Measurements from ENCODE around the gene RAB11FIP3. TPM values are rescaled to one million over a fixed set of nuclear protein-coding genes. Genes with fewer than 3 reads are reported as not detected.
A peak's percentile ranks its signal among the peaks of the same experiment; 100 is the strongest.
"Not testable (repeated sequence)": the region's sequence is repeated elsewhere in the genome, so short reads cannot be mapped to it uniquely, and the experiment has no call there.

Gene RAB11FIP3, protein sequence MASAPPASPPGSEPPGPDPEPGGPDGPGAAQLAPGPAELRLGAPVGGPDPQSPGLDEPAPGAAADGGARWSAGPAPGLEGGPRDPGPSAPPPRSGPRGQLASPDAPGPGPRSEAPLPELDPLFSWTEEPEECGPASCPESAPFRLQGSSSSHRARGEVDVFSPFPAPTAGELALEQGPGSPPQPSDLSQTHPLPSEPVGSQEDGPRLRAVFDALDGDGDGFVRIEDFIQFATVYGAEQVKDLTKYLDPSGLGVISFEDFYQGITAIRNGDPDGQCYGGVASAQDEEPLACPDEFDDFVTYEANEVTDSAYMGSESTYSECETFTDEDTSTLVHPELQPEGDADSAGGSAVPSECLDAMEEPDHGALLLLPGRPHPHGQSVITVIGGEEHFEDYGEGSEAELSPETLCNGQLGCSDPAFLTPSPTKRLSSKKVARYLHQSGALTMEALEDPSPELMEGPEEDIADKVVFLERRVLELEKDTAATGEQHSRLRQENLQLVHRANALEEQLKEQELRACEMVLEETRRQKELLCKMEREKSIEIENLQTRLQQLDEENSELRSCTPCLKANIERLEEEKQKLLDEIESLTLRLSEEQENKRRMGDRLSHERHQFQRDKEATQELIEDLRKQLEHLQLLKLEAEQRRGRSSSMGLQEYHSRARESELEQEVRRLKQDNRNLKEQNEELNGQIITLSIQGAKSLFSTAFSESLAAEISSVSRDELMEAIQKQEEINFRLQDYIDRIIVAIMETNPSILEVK
- 56.0 TPM for total RNA-seq

DNA sequence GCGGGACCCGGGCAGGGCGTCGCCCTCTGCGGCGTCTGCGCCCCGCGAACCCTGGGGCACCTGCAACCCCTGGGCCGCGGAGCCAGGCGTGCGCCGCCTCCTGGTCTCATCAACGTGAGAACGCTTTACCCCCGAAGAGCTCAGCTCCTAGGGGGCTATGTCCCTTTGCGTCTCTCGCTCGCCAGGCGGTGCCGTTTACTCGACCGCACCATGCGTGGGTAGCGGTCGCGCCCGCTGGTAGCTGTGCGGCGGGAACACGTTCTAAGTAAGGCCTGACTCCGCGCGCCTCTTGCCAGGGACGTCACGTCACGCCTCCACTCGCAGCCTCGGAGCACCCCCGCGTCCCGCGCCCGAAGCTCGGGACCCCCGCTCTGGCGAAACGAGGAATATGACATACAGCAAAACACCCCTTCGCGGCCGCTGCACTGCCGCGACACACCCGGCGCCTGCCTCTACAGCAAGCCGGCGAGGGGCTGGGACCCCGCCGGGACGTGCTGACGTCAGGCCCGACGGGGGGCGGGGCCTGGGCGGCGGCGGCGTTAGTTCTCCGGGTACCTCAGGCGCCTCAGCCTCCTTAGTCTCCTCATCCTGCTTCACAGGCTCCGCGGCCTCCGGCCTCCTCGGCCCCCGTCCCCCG lies at the start of gene RAB11FIP3:
Gene RAB11FIP3 (plus strand): TSS at position 568 of the 637 bp plus-strand sequence. CDS start 358 bp downstream, outside the sequence.
- ATAC-seq (peak; percentile 91), DNase-seq (ENCODE audit: low spot score) (peak; percentile 88)
- intact Hi-C loops (cut with DNase I), result no loop called here

DNA sequence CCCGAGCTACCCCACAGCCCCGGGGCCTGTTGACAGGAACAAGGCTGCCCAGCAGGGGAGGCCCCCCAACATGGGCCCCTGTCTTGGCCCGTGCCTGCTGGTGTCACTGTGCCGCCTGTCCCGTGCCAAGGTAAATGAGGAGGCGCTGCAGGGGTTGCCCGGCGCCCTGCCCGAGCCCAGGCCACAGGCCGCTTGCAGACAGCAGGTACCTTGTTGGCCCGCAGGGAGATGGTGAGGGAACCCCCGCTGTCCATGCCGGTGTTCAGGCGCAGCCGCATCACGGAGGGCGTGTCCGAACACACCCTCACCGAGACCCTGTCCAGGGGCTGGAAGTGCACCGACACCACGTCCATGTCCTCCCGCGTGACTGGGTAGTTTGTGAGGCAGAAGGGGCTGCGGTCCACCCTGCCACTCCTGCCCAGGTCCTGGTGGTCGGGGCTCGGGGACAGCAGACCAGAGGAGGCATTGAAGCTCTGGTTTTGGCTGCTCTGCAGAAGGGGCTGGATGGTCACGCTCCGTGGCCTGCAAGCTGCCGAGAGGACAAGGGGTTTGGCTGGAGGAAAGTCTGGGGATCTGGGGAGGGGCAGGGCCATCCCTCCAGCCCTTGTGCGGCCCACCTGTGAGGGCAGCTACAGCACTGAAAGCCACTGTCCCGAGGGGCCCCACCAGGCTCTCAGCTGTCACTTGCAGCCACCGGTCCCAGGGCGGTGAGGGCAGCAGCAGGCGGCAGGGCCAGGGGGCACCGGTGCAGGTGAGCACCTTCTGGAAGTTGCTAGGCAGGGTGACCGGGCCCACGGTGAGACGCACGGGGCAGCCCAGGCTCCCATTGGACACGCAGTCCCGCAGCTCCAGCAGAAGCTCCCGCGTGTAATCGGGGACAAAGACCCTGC lies 49.3 kb upstream of the RAB11FIP3 start:
- ATAC-seq (no peak), DNase-seq (ENCODE audit: low spot score) (no peak)
- intact Hi-C loops (cut with DNase I), result no loop called here

DNA sequence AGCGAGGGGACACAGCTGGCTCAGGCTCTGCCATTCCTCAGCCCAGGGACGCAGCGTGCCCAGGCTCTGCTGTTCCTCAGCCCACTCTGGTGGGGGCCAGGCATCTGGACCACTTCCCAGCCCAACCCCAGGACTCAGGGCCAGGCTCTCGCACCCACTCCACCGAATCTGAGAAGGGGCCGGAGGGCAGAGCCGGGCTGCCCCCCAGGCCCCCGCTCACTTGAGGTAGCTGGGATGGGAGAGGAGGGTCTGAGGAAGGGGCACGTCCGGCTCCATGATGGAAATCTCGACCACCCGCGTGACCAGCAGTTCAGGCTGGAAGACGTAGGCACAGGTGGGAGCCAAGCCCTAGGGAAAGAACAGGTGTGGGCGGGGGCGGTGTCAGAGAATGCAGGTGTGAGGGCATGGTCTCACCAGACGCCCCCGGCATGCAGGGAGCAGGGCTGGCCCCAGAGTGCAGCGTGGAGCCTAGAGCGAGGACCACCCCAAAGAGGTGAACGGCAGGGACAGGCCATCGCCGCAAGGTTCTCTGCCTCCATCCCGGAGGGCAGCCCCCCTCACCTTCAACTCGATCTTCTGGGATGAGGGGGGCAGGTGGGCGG lies 48.5 kb upstream of the RAB11FIP3 start:
- intact Hi-C loops (cut with DNase I), result no loop called here
- no peak for DNase-seq (ENCODE audit: low spot score)
- ATAC-seq, result no peak

DNA sequence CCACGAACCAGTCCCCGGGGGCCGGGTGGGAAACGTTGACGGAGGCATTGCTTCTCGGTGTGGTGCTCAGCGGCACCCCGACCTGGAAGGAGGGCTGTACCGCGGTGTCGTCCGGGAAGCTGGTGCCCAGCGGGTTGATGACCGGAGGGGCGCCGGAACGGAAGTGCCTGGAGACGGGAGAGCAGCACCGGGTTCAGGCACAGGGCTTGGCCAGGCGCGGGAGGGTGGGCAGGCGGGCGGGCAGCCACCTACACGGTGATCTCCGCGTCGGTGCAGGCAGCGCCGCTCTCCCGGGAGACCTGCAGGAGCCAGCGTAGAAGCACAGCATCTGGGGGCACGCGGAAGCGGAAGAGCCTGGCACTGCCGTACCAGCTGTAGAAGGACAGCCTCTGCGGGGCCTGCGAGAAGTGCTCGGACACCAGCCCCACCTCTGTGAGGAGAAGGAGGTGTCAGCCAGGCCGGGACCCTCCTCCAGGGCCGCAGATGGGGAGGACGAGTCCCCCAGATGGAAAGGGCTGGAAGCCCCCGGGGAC lies 48.0 kb upstream of the RAB11FIP3 start:
- intact Hi-C loops (cut with DNase I), result no loop called here
- DNase-seq (ENCODE audit: low spot score) (no peak), ATAC-seq (no peak)

DNA sequence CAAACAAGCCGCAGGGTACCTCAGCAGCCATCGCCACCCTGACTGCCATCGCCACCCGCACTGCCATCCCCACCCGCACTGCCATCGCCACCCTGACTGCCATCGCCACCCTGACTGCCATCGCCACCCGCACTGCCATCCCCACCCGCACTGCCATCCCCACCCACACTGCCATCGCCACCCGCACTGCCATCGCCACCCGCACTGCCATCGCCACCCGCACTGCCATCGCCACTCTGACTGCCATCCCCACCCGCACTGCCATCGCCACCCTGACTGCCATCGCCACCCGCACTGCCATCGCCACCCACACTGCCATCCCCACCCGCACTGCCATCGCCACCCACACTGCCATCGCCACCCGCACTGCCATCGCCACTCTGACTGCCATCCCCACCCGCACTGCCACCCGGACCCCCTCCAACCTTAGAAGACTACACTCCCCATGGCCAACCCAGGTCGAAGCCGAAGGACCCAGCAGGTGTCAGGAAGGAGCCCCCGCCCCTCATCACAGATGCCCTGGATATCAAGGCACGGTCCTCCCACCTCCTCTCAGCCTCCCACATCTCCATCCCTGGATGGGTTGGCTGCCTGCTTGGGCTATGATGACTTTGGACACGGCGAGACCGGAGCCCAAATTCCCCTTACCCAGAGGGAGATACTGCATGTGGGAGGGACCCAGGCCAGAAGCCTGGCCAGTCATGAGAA lies 47.2 kb upstream of the RAB11FIP3 start:
- intact Hi-C loops (cut with DNase I); ATAC-seq; DNase-seq (ENCODE audit: low spot score): not testable (repeated sequence)

DNA sequence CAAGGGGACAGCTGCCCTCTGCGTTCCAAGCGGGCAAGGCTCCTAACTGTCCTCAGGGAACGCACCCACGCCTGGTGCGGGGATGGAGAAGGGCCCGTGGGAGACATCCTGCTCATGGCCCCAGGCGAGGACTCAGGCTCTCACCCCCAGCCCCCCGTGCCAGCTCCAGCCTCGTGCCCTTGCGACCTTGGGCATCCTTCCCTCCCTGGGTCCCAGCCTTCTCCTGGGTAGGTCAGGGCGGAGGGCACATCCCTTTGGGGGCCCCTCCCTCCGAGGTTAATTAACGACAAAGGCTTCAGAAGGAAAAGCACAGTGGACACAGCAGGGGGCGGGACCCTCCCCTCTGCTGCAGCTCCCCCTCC lies 46.6 kb upstream of the RAB11FIP3 start:
- peak; percentile 59 for DNase-seq (ENCODE audit: low spot score)
- no peak for ATAC-seq
- intact Hi-C loops (cut with DNase I), result no loop called here

DNA sequence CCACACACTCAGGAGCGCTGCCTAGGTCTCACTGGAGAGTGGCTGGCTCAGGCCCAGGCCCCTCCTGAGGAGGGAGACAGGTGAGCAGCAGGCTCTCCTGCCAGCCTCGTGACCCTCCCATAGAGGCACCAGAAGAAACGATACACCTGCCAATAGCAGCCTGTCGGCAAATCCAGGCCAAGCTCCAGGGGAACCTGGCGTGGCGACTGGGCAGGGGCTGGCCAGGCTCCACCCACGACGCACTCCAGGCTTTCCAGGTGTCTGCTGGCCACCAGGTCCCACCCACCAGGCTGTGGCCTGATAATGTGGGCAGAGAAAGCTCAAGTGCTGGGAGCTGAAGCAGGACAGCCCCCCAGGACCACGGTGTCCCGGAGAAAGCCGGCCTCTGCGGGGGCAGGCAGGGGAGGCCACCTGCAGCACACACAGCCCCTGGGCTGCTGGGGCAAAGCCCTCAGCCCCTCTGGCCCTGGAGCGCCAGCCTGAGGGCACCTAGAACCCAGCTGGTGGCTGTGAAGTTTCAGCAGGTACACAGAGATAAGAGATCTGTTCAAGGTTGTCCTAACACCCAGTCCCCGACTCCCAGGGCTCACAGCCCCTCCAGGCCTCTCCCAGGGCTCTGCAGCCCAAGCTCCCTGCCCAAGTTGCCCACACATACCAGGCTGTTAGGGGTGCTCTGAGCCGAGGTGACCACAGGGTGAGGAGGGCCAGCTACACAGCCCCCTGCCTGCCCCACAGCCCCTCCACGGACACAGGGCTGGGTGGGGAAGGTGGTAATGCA lies 46.1 kb upstream of the RAB11FIP3 start:
- no peak for ATAC-seq
- intact Hi-C loops (cut with DNase I), result no loop called here

DNA sequence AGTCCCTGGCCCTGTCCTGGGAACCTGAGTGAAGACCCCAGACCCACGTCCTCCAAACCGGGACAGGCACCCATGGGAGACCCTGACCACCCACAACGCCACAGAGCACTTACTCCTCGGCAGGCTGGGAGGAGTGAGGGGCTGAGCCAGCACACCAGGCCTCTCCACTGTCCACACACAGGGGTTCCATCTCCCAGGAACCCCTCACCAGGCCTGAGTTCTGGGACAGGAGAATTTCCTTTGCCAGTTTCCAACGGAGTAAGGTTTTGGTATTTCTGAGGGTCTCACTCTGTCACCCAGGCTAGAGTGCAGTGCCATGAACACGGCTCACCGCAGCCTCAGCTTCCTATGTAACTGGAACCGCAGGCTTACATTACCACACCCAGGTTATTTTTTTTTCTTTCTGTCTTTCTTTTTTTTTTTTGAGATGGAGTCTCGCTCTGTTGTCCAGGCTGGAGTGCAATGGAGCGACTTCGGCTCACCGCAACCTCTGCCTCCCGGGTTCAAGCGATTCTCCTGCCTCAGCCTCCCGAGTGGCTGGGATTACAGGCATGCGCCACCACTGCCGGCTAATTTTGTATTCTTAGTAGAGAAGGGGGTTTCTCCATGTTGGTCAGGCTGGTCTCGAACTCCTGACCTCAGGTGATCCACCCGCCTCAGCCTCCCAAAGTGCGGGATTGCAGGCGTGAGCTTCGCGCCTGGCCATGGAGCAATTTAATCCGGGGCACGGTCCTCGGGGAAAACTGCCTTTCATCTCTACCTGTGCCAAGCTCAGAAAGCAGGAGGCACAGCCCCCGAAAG lies 45.3 kb upstream of the RAB11FIP3 start:
- intact Hi-C loops (cut with DNase I), result no loop called here
- DNase-seq (ENCODE audit: low spot score) (no peak), ATAC-seq (no peak)

More for the DNA sequence above, 46.1 kb upstream of the RAB11FIP3 start:
- DNase-seq (ENCODE audit: low spot score), result no peak

DNA sequence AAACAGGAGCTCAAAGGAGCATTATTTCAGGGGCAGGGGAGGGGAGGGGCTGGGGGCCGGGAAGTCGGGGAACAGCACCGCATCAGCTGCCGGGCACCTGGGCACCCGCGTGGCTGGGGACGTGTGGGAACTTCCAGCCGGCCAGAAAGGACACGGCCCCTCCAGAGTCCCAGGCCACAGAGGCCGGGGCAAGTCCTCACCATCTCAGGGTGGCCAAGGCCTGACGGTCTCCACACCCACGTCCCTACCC lies 44.8 kb upstream of the RAB11FIP3 start:
- ATAC-seq (peak; percentile 27), DNase-seq (ENCODE audit: low spot score) (no peak)
- intact Hi-C loops (cut with DNase I), result no loop called here

DNA sequence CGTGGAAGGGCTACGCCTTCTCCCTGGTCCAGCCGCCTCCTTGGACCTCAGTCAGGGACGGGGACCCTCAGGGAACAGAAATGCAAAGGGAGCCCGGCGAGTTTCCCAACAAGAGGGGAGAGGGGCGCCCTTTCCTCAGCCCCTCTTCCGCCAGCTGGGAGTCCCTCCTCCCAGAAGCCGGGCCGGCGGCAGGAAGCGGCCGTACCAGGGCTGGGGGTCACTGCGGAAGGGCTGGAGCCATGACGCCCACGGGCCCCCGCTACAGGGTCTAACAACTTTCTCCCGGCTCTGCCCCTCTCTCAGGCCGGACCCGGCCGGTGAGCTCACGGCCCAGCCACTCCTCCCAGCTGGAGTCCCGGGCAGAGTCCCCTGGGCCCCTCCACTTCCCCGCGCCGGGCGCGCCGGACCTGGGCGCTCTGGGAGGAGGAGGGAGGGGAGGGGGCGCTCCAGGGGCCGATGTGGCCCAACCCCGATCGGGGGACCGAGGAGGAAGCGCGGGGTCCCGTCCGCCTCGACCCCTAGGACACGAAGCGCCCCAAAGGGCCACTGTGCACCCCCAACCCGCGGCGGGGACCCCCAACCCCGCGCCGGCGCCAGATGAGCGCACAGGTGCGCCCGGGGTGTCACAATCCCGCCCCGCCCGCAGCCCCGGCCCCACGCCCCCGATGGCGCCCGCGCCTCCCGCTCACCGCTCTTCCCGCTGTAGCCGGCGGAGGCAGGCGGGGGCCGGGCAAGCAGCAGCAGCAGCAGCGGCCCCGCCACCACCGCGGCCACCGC lies 44.2 kb upstream of the RAB11FIP3 start:
- intact Hi-C loops (cut with DNase I), result no loop called here
- peak; percentile 74 for DNase-seq (ENCODE audit: low spot score)
- ATAC-seq, result peak; percentile 49

DNA sequence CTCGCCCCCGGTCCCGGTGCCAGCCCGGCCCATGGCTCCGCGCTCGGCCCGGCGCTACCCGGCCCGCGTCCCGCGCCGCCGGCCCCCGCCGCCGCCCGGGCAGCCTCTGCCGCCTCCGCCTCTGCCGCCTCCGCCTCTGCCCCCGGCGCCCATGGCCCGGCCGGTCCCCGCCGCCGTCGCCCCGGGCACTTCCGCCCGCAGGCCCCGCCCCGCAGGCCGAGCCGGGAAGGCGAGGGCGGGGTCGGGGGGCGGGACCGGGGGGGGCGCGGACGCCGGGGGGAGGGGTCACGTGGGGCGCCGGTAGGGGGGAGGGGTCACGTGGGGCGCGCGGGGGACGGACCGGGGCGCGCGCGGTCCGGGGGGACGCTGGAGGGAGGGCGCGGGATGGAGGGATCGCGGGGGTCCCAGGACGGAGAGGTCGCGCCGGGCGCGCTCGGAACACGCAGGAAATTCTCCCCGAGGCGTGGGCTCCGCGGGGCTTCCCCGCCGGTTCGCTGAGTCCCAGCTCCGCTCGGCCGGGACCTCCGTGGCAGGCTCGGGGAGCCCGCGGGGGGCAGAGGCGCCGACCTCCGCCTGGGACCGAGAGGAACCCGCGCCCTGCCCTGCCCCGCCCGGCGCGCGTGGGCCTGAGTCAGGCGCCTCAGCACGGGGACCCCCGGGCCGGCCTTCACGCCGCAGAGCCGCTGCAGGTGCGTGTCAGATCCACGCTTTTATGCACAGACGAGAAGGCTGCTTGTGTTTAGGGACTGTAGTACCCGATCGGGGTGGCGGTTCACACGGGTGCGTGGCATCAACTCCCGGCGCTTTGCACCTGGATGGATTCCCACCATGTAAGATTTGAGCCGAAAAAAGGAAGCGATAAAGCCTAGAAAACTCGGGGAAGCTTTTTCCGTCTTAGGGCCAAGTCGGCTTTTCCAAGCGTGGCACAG lies 43.4 kb upstream of the RAB11FIP3 start, which contains the start of gene PGAP6:
Gene PGAP6 (minus strand): TSS at position 190 of the 929 bp plus-strand sequence. CDS start 157 bp downstream, at position 33.
- DNase-seq (ENCODE audit: low spot score) (peak; percentile 78), ATAC-seq (peak; percentile 44)
- intact Hi-C loops (cut with DNase I), result no loop called here

DNA sequence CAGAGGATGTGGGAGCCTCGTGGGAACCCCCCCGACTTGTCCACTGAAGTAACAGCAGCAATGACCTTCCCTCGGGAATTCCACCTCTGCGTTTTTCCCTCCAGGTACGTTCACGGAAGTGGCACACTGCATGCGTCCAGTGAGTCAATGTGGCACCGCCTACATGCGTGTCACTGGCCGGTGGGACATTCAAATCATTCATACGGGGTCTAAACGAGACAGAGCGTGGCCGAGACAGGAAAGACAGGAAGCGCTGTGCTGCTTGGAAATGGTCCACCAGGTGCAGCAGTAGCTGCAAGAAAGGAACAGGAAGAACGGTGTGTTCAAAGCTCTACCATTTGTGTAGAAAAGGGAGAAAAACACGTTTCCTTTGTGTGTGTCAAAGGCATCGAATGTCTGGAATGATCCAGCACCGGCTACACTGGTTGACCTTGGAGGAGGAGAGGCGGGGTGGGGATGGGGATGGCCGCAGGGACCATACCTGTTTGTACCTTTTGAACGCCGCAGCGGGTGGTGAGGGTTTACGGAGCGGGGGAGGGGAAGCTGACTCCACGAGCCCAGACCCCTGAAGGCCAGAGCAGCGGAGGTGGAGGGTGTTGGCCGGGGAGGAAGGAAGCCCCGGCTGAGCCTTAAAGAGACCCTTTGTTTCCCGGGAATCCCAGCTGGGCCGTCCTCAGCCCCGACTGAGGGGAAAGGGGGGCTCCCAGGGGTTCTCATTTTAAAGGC lies 42.0 kb upstream of the RAB11FIP3 start:
- DNase-seq (ENCODE audit: low spot score) (peak; percentile 62), ATAC-seq (no peak)
- intact Hi-C loops (cut with DNase I), result no loop called here

DNA sequence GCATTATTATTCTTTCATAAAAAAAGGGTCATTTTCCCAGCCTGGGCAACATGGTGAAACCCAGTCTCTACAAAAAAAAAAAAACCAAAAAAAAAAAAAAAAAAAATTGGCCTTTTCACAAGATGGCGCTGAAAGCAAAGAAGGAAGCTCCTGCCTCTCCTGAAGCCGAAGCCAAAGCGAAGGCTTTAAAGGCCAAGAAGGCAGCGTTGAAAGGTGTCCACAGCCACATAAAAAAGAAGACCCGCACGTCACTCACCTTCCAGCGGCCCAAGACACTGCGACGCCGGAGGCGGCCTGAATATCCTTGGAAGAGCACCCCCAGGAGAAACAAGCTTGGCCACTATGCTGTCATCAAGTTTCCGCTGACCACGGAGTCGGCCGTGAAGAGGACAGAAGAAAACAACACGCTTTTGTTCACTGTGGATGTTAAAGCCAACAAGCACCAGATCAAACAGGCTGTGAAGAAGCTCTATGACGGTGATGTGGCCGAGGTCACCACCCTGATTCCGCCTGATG lies 38.8 kb upstream of the RAB11FIP3 start:
- intact Hi-C loops (cut with DNase I), result no loop called here
- ATAC-seq (peak; percentile 58), DNase-seq (ENCODE audit: low spot score) (no peak)
